Memory B cell (primary cell): ENCODE results near the gene LENG1.

Experiments used
- ATAC-seq: fragments of 150-1000 bp; cut with Tn5 transposase; 2 replicates; pipeline ENCODE4 v1.10.0; 2021; ENCODE audit warnings: low read depth, mild to moderate bottlenecking, moderate library complexity
- DNase-seq, 2 donors: peaks; one replicate each; pipeline ENCODE4 v3.0.0; 2022; ENCODE audit warnings: low spot score in 2 of 2
- H3K27ac Mint-ChIP-seq: one replicate; pipeline ENCODE4 v1.8.0; 2022; ENCODE audit warnings: mild to moderate bottlenecking, moderate library complexity, mixed read lengths
- H3K27me3 Mint-ChIP-seq: one replicate; pipeline ENCODE4 v1.8.0; 2022; ENCODE audit warnings: mixed read lengths
- H3K36me3 Mint-ChIP-seq: one replicate; pipeline ENCODE4 v1.8.0; 2022; ENCODE audit warnings: mild to moderate bottlenecking, mixed read lengths
- H3K4me1 Mint-ChIP-seq: one replicate; pipeline ENCODE4 v1.8.0; 2022; ENCODE audit warnings: mixed read lengths
- H3K4me3 Mint-ChIP-seq: one replicate; pipeline ENCODE4 v1.8.0; 2022; ENCODE audit warnings: mild to moderate bottlenecking, moderate library complexity, mixed read lengths
- H3K9me3 Mint-ChIP-seq: one replicate; pipeline ENCODE4 v1.8.0; 2022; ENCODE audit warnings: mixed read lengths

LENG1 gene

GRCh38 chr19:54107876-54108490 is 51.5 kb downstream of the LENG1 start:
- no peak overlapping the region for H3K27ac Mint-ChIP-seq
- peaks cover 28% of the 10 kb centered on the region for H3K36me3 Mint-ChIP-seq
- H3K9me3 Mint-ChIP-seq, result no peaks in the 10 kb centered on the region
- no peak overlapping the region for H3K4me3 Mint-ChIP-seq
- DNase-seq (no peak), ATAC-seq (no peak)
- H3K27me3 Mint-ChIP-seq, result no peaks in the 10 kb centered on the region
- H3K4me1 Mint-ChIP-seq, result peaks cover 15% of the 10 kb centered on the region

GRCh38 chr19:54106716-54107115 is 52.8 kb downstream of the LENG1 start:
- no peaks in the 10 kb centered on the region for H3K27me3 Mint-ChIP-seq
- H3K4me1 Mint-ChIP-seq, result peaks cover 21% of the 10 kb centered on the region
- no peak for DNase-seq
- H3K9me3 Mint-ChIP-seq, result no peaks in the 10 kb centered on the region
- no peak for ATAC-seq
- H3K27ac Mint-ChIP-seq, result no peak overlapping the region
- no peak overlapping the region for H3K4me3 Mint-ChIP-seq
- H3K36me3 Mint-ChIP-seq, result peaks cover 28% of the 10 kb centered on the region

DNA sequence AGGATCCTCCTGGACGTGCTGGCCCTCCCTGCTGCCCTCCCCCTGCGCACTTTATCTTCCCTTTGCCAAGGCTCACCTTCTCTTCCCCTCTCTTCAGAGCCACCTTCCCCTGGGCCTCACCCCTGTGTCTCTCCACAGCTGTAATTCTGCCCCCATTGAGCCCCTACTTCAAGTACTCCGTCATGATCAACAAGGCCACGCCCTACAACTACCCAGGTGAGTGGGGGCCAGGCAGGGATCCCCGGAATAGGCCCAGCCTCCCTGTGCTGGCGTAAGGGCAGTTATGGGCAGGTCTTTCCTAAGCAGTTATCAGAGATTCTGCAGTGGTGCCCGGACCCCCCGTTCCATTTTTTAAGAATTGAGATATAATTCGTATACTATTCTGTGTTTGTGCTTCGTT is 53.7 kb downstream of the LENG1 start:
- Mint-ChIP-seq H3K27me3 (no peaks in the 10 kb centered on the region), H3K4me1 (peaks cover 21% of the 10 kb centered on the region), H3K4me3 (peak overlapping the region; percentile 27), H3K27ac (no peak overlapping the region), H3K36me3 (peaks cover 27% of the 10 kb centered on the region), H3K9me3 (peaks cover 3% of the 10 kb centered on the region)
- DNase-seq, result no peak
- ATAC-seq, result no peak
